Activated T-cell treated with anti-CD3 and anti-CD28 coated beads, Interleukin-2, amount 50 U/mL, for 24 hours (primary cell): ENCODE data around the gene CNTNAP3B.
"Not testable (repeated sequence)": the region's sequence is repeated elsewhere in the genome, so short reads cannot be mapped to it uniquely, and the experiment has no call there.

Experiments used
- DNase-seq: peaks from one replicate; pipeline ENCODE4 v3.0.0-alpha.2; 2020
- H3K27ac Mint-ChIP-seq: 2 replicates; pipeline ENCODE4 v1.8.0; 2020; ENCODE audit warnings: mild to moderate bottlenecking, mixed read lengths
- H3K27me3 Mint-ChIP-seq: 2 replicates; pipeline ENCODE4 v1.8.0; 2020; ENCODE audit warnings: mixed read lengths
- H3K36me3 Mint-ChIP-seq: 2 replicates; pipeline ENCODE4 v1.8.0; 2020; ENCODE audit warnings: low read depth, mixed read lengths
- H3K4me1 Mint-ChIP-seq: 2 replicates; pipeline ENCODE4 v1.8.0; 2020; ENCODE audit warnings: low read depth, mixed read lengths
- H3K4me3 Mint-ChIP-seq: 2 replicates; pipeline ENCODE4 v1.8.0; 2020; ENCODE audit warnings: mild to moderate bottlenecking, moderate library complexity, mixed read lengths
- H3K9me3 Mint-ChIP-seq: 2 replicates; pipeline ENCODE4 v1.8.0; 2020; ENCODE audit warnings: mixed read lengths

The CNTNAP3B gene

DNA sequence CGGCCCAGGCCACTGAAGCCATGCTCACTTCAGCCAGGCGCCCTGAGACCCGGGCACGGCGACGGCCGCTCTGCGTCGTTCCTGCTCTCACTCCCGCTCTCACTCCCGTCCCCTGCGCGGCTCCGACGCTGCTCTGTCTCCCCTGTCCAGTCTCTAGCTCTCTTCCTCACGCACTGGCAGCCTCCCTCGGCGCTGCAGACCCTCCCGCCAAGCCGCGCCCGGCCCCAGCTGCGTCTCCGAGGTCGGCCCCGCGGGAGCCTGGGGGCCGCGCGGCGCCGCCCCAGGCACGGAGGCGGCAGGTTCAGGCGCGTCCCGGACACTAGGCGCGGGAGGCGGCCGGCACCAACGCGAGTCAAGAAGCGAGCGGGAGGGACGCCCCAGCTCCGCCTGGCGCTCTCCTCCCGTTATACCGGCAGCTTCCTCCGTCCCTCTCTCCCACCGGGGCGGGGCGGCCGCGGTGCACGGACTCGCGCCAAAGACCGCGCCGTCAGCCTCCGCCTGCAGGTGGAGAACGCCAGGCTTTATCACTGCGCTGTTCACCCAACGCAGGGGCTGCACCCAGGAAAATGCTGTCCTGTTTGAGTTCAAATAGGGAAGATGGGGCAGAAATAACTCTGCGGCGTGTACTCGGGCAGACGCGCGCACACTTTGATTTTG, at the start of gene CNTNAP3B:
TSS of gene CNTNAP3B (minus strand) at position 354 of the 657 bp plus-strand sequence. CDS start at position 22, 332 bp downstream.
- not testable (repeated sequence) for H3K4me3 Mint-ChIP-seq, H3K36me3 Mint-ChIP-seq, H3K4me1 Mint-ChIP-seq, DNase-seq, H3K27ac Mint-ChIP-seq, H3K9me3 Mint-ChIP-seq
- H3K27me3 Mint-ChIP-seq = peaks cover 13% of the 10 kb centered on the region

DNA sequence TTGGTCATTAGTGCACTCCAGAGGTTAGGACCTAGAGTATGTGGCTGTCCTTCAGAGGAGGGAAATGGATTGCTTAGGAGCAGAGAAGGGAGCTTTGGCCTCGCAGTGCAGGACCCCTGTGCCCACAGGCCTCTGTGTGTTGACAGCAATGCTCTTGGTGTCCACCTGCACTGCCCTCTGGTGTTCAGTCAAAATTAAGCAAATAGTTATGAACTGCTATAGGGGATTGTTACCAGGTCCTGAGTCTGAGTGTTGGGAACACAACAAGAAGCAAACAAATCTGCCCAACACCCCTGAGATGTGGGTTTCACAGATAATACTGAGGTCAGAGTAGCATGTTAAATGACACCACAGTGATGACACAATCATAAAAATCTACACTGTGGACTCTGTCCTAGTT, 31.1 kb upstream of the CNTNAP3B start:
- DNase-seq, H3K4me3 Mint-ChIP-seq, H3K27ac Mint-ChIP-seq, H3K4me1 Mint-ChIP-seq, H3K27me3 Mint-ChIP-seq, H3K36me3 Mint-ChIP-seq, H3K9me3 Mint-ChIP-seq: not testable (repeated sequence)

DNA sequence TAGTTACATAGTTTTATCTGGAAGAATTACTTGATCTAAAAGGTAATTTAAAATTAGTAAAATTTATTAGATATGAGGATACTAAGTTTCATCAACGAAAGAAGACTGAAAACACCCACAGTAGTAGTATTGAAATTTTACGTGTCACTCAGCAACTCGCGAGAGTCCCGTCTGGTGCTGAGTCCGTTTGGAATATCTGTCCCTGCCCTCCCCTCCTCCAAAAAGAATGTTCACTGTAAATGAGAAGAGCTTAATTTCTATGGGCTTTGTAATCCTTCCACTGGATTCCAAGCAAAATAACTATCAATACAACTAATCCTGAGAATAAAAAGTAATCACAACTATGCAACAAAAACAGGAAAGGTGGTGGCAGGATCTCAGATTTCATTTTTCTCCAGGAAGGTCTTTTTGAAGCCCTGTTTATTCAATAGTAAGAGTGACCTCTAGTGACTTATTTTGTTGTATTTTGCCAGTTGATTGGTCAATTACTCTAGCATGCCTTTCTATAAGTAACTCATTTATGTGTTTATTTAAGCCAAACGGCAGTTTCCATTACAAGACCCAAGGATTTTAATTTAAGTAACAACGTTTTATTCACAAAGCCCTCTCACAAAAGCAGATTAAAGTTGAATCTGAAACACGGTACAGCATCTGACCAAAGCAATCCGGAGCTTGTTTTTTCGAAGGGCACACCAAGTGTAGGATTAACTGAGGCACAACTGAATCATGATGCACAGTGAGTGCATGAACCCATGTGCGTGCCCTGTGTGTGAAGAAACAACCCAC, 2.0 kb downstream of the CNTNAP3B start:
- H3K4me1 Mint-ChIP-seq, H3K9me3 Mint-ChIP-seq, H3K4me3 Mint-ChIP-seq, DNase-seq, H3K27ac Mint-ChIP-seq, H3K36me3 Mint-ChIP-seq: not testable (repeated sequence)
- H3K27me3 Mint-ChIP-seq = peaks cover 13% of the 10 kb centered on the region

DNA sequence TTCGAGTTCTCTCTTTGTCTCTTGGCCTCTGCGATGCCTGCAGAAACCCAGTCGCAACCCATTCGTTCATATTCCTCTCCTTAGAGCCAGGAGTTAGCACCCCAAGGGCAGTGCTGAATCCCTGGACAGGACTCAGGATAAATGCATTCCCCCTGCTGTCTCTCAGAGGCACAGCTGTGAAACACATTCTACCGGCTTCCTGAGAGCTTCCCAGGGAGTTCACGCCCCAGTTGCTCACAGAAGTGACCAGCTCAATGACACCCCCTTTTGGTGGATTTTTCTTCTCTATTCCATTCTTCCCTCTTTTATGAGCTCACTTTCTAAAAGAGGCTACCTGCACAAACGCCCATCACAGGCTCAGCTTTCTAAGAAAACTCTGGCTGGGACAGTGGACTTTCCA, 8.2 kb downstream of the CNTNAP3B start:
- H3K27me3 Mint-ChIP-seq, H3K36me3 Mint-ChIP-seq, H3K27ac Mint-ChIP-seq, H3K4me1 Mint-ChIP-seq, H3K9me3 Mint-ChIP-seq, DNase-seq, H3K4me3 Mint-ChIP-seq: not testable (repeated sequence)

DNA sequence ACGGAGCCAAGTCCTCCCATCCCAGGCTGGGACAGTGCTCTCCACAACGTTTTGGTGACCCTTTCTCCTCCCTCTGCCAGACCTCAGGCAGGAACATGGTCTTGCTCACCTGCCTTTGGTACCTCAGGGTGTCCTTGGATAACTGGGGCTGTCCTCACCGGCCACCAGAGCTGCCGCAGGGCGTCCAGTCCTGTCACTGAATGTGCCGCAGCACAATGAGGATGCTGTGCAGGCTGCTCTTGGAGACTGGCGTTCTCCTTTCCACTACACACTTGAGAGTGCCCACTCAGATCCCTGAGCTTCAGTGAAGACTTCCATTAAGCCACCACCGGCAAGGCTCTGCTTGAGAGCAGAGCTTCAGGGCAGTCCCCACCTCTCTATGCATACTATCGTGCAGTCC, 33.3 kb downstream of the CNTNAP3B start:
- not testable (repeated sequence) for H3K4me1 Mint-ChIP-seq, H3K27ac Mint-ChIP-seq, H3K4me3 Mint-ChIP-seq, H3K9me3 Mint-ChIP-seq, H3K36me3 Mint-ChIP-seq, DNase-seq, H3K27me3 Mint-ChIP-seq

DNA sequence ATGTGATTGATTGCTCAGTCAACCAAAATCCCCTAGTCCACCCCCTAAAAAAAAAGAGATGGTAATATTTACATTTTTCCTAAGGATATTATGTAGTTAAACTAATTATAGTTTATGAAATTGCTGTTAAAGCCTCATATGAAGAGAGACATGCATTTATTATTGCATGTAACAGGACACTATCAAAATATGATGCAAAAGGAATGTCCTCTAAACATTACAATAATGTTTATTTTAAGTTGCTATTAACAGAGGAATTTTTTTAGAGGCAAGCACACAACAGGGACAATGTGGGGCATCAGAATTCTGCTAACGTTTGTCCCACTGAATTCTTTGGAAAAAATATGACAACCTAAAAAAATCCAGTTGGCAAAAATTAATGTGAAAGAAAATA, 44.7 kb downstream of the CNTNAP3B start:
- not testable (repeated sequence) for H3K27ac Mint-ChIP-seq, H3K27me3 Mint-ChIP-seq, H3K36me3 Mint-ChIP-seq, H3K9me3 Mint-ChIP-seq, DNase-seq, H3K4me1 Mint-ChIP-seq, H3K4me3 Mint-ChIP-seq

DNA sequence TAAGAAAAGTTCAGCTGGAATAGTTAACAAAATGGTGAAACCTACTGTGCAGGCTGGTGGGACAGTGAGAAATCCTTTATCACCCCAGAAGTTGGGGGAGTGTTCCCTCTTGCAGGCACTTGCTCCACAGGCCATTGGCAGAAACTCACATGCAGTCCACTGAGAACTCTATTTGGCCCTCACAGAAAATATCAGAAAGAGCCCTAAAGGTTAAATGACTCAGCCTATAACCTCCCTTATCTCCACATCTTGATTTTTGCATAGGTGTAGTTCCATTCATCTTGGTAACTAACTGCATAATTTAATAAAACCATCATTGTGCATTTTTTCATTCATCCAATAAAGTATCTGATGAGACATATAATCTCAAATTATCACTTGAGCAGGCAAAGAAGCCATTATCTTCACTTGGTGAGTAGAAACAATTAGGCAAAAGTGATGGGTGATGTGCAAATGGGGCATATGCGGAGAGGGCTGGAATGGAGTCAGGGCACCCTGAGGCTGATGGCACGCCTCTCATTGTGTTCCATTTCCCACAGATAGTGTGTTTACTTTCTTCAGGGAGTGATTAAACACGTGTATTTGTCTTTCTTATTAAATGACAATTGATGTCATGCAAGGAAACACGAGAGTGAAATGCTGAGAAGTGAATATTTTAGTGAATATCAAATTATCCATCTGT, 45.2 kb downstream of the CNTNAP3B start:
- not testable (repeated sequence) for DNase-seq, H3K27me3 Mint-ChIP-seq, H3K36me3 Mint-ChIP-seq, H3K4me1 Mint-ChIP-seq, H3K4me3 Mint-ChIP-seq, H3K9me3 Mint-ChIP-seq, H3K27ac Mint-ChIP-seq

DNA sequence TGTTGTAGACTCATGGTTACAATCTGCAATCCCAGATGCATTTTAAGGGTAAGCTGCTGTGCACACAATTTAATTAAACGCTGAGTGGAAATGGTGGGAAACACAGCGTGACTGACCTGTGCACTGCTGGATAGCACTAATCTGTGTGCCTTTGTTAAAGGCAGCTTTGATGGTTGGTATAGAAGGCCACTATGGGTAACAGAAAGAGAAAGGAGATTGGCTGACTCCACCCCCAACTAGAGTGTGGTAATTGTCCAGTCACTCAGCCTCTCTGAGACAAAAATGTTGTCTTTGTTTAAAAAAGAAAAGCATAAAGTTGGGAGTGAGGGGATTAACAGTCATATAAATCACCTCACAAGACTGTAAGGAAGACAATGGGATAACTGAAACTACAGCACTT, 48.9 kb downstream of the CNTNAP3B start:
- not testable (repeated sequence) for H3K4me1 Mint-ChIP-seq, H3K4me3 Mint-ChIP-seq, H3K36me3 Mint-ChIP-seq, DNase-seq, H3K9me3 Mint-ChIP-seq, H3K27me3 Mint-ChIP-seq, H3K27ac Mint-ChIP-seq

DNA sequence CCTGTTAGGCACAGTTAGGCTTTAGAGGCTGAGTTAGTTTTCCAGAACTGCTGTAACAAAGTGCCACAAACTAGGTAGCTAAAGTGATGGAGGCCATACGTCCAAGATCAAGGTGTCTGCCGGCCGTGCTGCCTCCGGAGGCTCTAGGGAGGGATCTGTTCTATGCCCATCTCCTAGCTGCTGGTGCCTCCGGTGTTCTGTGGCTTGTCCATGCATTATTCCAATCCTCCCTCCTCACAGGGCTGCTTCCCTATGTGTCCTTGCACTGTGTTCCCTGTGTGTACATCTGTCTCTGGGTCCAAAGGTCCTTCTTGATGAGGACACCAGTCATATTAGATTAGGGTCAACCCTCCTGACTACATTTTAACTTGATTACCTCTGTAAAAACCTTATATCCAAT, 54.4 kb downstream of the CNTNAP3B start:
- H3K27ac Mint-ChIP-seq, DNase-seq, H3K9me3 Mint-ChIP-seq, H3K27me3 Mint-ChIP-seq, H3K4me3 Mint-ChIP-seq, H3K36me3 Mint-ChIP-seq, H3K4me1 Mint-ChIP-seq: not testable (repeated sequence)

DNA sequence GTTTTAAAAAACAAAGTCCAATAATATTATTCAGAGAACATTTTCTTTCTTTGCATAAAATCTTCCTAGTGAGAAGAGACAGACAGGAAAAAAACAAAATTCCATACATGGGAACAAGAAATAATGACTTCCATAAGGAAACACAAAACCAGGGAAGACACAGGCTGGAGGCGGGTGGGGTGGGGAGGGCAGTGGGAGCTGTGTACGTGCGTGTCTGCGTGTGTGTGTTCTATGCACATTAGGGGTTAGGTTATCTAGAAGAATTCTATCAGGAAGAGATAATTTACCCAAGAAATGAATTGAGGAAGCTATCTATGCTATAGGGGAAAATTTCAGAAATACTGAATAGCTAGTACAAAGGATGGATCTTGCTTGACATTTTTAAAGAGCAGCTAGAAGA, 58.2 kb downstream of the CNTNAP3B start:
- not testable (repeated sequence) for H3K27ac Mint-ChIP-seq, H3K27me3 Mint-ChIP-seq, H3K9me3 Mint-ChIP-seq, DNase-seq, H3K36me3 Mint-ChIP-seq, H3K4me1 Mint-ChIP-seq, H3K4me3 Mint-ChIP-seq

DNA sequence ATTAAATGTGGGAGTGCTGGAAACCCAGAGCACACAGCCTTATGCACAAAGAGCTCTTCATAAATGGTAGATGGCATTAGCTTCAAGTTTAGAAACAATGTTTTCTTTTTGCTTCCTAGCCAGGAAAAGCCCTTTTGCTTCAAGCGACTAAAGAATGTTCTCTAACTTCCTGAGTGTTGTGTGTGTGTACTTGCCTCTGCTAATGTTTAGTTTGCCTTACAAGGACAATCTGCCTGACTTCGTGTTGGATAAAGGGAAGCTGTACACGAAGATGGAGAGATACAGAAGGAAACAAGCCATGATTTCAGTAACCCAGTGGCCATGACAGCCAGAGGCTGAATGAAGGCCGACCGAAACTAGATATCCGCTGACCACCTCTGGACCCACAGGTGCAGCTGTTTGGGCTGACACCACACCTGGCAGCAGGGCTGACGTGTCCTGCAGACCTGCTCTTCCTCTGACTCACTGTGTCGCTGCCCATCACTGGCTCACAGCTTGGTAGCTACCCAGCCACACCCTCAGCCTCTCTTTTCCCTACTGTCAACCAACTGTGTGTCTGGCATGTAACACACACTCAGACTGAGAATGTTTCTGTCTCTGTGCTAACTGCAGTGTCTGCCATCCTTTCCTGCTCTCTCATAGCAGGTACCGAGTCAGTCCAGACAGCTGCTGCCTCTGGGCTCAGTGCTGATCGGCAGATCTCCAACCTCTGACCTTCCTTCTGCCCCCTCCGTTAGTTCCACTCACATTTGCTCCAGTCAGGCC, 59.0 kb downstream of the CNTNAP3B start:
- not testable (repeated sequence) for H3K27ac Mint-ChIP-seq, H3K9me3 Mint-ChIP-seq, H3K27me3 Mint-ChIP-seq, H3K4me1 Mint-ChIP-seq, H3K4me3 Mint-ChIP-seq, DNase-seq, H3K36me3 Mint-ChIP-seq

DNA sequence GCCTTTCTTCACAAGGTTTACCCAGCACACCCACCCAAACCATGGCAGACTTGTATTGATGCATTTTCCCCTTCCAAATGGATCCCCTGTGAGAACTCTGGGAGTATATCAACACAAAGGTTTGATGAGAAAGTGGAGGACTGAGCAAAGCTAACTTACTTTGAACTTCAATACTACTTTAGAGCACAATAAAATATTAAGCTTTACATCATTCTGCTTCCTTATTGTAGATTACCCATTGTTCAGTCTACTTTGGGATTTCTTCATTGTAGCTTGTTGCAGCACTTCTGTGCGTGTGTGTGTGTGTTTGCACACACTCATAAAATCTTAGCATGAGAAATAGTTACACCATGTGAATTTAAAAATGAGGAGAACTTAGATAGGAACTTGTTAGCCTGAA, 75.4 kb downstream of the CNTNAP3B start:
- H3K27me3 Mint-ChIP-seq, H3K36me3 Mint-ChIP-seq, DNase-seq, H3K4me3 Mint-ChIP-seq, H3K27ac Mint-ChIP-seq, H3K9me3 Mint-ChIP-seq, H3K4me1 Mint-ChIP-seq: not testable (repeated sequence)

DNA sequence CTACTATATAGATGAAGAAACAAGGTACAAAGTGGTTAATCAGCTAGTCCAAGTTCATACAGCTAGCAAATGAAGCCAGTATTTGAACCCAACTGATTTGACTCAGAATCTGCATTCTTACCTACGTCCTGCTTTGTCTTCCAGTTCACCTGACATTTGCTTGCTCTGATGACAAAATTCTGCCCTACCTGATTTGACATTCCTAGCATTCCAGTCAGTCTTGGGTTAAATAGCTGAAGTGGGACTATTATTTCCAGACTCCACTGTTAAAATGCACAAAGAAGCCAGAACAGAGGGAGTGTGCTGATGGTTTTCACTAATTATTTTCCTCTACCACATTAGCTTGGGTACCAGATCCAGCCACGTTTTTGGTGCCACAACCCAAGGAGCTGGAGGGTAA, 78.5 kb downstream of the CNTNAP3B start:
- H3K36me3 Mint-ChIP-seq, H3K4me3 Mint-ChIP-seq, DNase-seq, H3K4me1 Mint-ChIP-seq, H3K27me3 Mint-ChIP-seq, H3K9me3 Mint-ChIP-seq, H3K27ac Mint-ChIP-seq: not testable (repeated sequence)

DNA sequence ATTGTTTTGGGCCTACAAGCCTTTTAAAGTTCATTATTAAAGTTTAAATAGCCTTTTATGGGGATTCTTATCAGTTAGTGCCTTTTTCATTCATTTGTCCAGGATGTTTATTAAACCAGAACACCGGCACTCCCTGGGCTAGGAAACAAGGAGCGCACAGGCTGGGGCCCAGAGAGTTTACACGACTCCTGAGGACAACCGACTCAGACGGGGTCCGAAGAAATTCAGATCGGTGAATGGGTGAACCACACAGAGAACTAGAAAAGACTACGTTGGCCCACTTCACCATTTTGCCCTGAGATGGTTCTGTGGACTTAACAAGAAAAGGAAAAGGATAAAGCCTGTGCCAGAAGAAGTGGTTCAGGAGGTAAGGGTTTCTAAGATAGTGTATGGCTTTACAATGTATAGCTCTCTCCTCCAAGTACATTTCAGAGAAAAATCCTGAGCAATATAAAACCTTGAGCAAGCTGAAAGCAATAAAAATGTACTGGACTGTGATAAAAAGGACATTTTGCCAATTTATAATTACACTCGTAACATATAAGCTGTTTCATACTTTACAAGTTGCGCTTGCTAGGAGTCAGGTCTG, 84.7 kb downstream of the CNTNAP3B start:
- not testable (repeated sequence) for H3K4me3 Mint-ChIP-seq, H3K9me3 Mint-ChIP-seq, DNase-seq, H3K36me3 Mint-ChIP-seq, H3K4me1 Mint-ChIP-seq, H3K27ac Mint-ChIP-seq, H3K27me3 Mint-ChIP-seq
